Measurements from ENCODE around the gene PAPPA2.

GRCh38 chr1:176894450-176894849 lies 431.5 kb downstream of the PAPPA2 start:
- no peak for TF ChIP-seq CTCF (conservative IDR thresholded peaks at IDR 0.05)
- TF ChIP-seq ZFX (IDR thresholded peaks at IDR 0.05), result no peak
